Type B pancreatic cell (in vitro differentiated cells): Measurements from ENCODE around the gene MISP. TPM values are rescaled to one million over a fixed set of nuclear protein-coding genes. Genes with fewer than 3 reads are reported as not detected.

Source experiments
- DNase-seq: peaks from one replicate; pipeline ENCODE4 v3.0.0; 2021; ENCODE audit warnings: mixed read lengths; ENCODE audit not compliant: unreplicated experiment; ENCODE audit errors: extremely low spot score
- H3K27ac Mint-ChIP-seq: 2 replicates; pipeline ENCODE4 v1.8.0; 2021; ENCODE audit warnings: mild to moderate bottlenecking, mixed read lengths
- H3K27me3 Mint-ChIP-seq: 2 replicates; pipeline ENCODE4 v1.8.0; 2021; ENCODE audit warnings: mixed read lengths
- H3K36me3 Mint-ChIP-seq: 2 replicates; pipeline ENCODE4 v1.8.0; 2021; ENCODE audit warnings: mixed read lengths
- H3K4me1 Mint-ChIP-seq: one replicate; pipeline ENCODE4 v1.8.0; 2021; ENCODE audit warnings: mixed read lengths; ENCODE audit not compliant: unreplicated experiment
- H3K4me3 Mint-ChIP-seq: 2 replicates; pipeline ENCODE4 v1.8.0; 2021; ENCODE audit warnings: mild to moderate bottlenecking, mixed read lengths
- H3K9me3 Mint-ChIP-seq: 2 replicates; pipeline ENCODE4 v1.8.0; 2021; ENCODE audit warnings: mixed read lengths
- total RNA-seq: library from RNA; stranded (reverse); gene quantifications from 2 replicates; pipeline ENCODE4 v1.2.1, GENCODE V29; 2021; ENCODE audit warnings: low replicate concordance
- TF ChIP-seq, protein P1 (sequence below): fragments of 200-600 bp; sonication (generic); conservative IDR thresholded peaks from 2 replicates; pipeline ENCODE4 v1.5.0; 2021; ENCODE audit warnings: antibody characterized with exemption, mild to moderate bottlenecking

The MISP gene
- total RNA-seq, 1 donor from 2014 or later, result 9.4 TPM

DNA sequence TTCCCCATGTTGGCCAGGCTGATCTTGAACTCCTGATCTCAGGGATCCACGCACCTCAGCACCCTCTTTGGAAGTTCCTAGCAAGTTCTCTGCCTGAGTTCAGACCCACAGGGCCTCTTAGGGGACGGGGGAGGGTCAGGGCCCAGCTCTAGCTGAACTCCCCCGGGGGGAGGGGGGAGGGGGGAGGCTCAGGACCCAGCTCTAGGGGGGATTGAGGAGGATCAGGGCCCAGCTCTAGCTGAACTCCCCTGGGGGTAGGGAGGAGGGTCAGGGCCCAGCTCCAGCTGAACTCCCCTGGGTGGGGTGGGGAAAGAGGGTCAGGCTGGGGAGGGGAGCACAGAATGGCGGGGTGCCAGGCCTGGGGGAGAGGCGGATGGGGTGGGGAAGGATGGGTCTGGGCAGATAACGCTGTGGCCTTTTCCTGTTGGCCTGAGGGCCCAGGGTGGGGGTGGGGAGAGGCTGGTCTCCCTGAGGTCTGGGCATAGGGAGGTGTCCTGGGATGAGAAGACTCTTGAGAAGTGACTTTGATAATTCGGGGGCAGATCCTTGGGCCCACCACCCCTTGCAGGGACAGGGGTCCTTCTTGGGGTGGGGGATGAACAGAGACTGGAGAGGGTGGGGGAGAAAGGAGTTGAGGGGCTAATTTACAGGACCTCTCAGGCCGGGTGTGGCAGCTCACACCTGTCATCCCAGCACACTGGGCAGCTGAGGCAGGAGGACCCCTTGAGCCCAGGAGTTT is 40.8 kb downstream of the MISP start:
- Mint-ChIP-seq H3K36me3 (no peaks in the 10 kb centered on the region), H3K4me1 (peaks cover 21% of the 10 kb centered on the region), H3K9me3 (no peaks in the 10 kb centered on the region), H3K4me3 (no peak overlapping the region), H3K27ac (no peak overlapping the region), H3K27me3 (no peaks in the 10 kb centered on the region)
- TF ChIP-seq, protein P1, sequence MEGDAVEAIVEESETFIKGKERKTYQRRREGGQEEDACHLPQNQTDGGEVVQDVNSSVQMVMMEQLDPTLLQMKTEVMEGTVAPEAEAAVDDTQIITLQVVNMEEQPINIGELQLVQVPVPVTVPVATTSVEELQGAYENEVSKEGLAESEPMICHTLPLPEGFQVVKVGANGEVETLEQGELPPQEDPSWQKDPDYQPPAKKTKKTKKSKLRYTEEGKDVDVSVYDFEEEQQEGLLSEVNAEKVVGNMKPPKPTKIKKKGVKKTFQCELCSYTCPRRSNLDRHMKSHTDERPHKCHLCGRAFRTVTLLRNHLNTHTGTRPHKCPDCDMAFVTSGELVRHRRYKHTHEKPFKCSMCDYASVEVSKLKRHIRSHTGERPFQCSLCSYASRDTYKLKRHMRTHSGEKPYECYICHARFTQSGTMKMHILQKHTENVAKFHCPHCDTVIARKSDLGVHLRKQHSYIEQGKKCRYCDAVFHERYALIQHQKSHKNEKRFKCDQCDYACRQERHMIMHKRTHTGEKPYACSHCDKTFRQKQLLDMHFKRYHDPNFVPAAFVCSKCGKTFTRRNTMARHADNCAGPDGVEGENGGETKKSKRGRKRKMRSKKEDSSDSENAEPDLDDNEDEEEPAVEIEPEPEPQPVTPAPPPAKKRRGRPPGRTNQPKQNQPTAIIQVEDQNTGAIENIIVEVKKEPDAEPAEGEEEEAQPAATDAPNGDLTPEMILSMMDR, result no peak
- no peak for DNase-seq

DNA sequence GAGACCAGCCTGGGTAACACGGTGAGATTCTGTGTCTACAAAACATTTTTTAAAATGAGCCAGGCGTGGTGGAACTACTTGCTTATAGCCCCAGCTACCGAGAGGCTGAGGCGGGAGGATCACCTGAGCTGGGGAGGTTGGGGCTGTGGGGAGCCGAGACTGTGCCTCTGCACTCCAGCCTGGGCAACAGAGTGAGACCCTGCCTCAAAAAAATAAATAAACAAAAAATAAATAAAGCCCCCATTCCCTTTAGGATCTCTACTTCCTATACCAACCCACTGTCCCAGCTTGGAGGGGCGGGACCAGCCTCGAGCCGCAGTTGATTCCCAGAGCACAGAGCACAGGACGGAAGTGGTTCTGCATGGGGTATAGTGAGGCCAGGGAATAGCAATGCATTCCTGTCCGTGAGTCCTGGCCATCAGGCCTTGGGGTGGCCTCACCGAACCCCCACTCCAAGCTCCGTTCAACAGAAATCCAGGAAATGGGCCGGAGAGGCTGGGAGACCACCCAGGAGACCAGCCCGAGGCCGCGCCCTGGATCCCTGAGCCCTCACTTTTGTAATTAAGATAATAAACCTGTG is 41.5 kb downstream of the MISP start:
- H3K27ac Mint-ChIP-seq, result no peak overlapping the region
- H3K9me3 Mint-ChIP-seq, result no peaks in the 10 kb centered on the region
- H3K27me3 Mint-ChIP-seq, result no peaks in the 10 kb centered on the region
- TF ChIP-seq, protein P1, result no peak
- no peak for DNase-seq
- H3K4me1 Mint-ChIP-seq, result peaks cover 23% of the 10 kb centered on the region
- H3K36me3 Mint-ChIP-seq, result no peaks in the 10 kb centered on the region
- no peak overlapping the region for H3K4me3 Mint-ChIP-seq

DNA sequence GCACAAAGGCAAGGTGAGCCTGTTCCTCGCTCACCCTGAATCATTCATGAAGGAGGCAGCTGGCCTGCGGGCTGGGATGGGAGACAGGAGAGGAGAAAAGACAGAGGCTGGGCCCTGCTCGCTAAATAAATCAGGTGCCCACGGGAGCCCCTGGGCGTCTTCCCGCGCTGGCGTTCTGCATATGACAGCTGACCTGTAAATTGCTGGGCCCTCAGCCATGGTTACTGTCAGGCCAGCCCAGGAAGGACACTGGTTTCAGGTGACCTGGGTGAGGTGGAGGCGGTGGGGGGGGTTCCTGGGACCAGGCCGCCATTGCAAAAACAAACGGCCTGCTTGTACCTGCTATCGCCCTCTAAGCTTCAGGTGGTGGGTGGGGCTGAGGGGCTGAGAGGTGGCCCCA is 42.9 kb downstream of the MISP start:
- H3K4me1 Mint-ChIP-seq, result peaks cover 22% of the 10 kb centered on the region
- no peaks in the 10 kb centered on the region for H3K27me3 Mint-ChIP-seq
- H3K36me3 Mint-ChIP-seq, result no peaks in the 10 kb centered on the region
- H3K4me3 Mint-ChIP-seq, result peak overlapping the region; percentile 72
- H3K9me3 Mint-ChIP-seq, result no peaks in the 10 kb centered on the region
- DNase-seq, result no peak
- H3K27ac Mint-ChIP-seq, result peak overlapping the region; percentile 85
- TF ChIP-seq, protein P1, result no peak

DNA sequence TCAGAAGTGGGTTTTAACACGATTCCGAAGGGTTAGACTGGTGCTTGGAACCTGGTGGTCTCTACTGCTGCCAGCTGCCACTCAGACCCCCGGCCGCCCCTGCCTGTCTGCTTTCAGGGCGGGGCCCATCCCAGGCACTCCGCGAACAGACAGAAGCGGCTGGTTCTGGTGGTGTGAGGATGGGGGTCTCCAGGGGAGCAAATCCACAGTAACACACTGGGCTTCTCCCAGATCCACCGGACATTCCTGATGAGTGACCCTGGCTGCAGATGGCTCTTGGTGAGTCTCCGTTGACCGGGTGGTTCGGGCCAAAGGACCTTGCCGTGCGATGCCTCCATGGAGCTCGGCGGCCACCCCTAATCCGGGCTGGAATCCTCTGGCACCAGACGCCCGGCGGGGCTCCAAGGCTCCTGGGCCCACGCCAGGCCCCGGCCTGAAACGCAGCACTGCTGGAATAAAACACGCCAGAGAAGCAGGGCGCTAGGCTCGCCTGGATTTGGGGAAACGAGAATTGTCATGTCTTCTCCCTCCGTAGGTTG is 44.2 kb downstream of the MISP start:
- Mint-ChIP-seq H3K4me1 (peaks cover 21% of the 10 kb centered on the region), H3K36me3 (peaks cover 10% of the 10 kb centered on the region), H3K27ac (no peak overlapping the region), H3K27me3 (peaks cover 6% of the 10 kb centered on the region), H3K4me3 (no peak overlapping the region), H3K9me3 (no peaks in the 10 kb centered on the region)
- DNase-seq, result no peak
- TF ChIP-seq, protein P1, result no peak

DNA sequence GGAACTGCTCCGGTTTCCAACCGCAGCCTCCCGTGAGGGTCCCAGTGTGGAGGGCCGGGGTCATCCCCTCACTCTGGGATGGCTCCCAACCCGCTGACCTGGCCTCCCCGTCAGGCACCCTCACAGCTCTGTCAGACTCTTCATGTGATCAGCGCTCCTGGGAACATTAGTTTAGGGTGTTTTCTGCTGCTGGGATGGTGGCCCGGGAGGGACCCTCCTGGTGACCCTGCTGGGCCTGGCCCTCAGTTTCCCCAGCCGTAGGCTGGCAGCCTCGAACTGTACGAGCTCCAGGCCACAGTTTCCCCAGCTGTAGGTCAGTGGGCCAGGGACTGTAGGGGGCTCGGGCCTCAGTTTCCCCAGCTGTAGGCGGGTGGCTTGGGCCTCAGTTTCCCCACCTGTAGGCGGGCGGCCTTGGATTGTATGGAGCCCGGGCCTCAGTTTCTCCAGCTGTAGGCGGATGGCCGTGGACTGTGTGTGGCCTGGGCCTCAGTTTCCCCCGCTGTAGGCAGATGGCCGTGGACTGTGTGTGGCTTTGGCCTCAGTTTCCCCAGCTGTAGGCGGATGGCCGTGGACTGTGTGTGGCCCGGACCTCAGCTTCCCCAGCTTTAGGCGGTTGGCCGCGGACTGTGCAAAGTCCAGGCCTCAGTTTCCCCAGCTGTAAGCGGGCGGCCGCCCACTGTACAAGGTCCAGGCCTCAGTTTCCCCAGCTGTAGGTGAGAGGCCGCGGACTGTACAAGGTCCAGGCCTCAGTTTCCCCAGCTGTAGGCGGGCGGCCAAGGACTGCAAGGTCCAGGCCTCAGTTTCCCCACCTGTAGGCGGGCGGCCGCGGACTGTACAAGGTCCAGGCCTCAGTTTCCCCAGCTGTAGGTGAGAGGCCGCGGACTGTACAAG is 45.0 kb downstream of the MISP start:
- Mint-ChIP-seq H3K27me3 (peaks cover 6% of the 10 kb centered on the region), H3K9me3 (no peaks in the 10 kb centered on the region), H3K27ac (no peak overlapping the region), H3K4me1 (peaks cover 26% of the 10 kb centered on the region), H3K4me3 (no peak overlapping the region), H3K36me3 (peaks cover 15% of the 10 kb centered on the region)
- TF ChIP-seq, protein P1, result no peak
- no peak for DNase-seq
